H1 (cell line): ENCODE results near the gene VAV2. TPM values are rescaled to one million over a fixed set of nuclear protein-coding genes. Genes with fewer than 3 reads are reported as not detected.

Experiments
- ASH2L ChIP-seq: fragments of 200-600, 300-600 bp; sonication (generic); IDR thresholded peaks from one replicate; pipeline ENCODE4 v1.7.1; 2017; ENCODE audit warnings: low read length
- ATF2 ChIP-seq: IDR thresholded peaks from 2 replicates; pipeline ENCODE4 v1.6.1; 2012; ENCODE audit warnings: low read length, inconsistent platforms
- E2F6 ChIP-seq: IDR thresholded peaks from 2 replicates; pipeline ENCODE4 v1.6.1; 2012; ENCODE audit warnings: inconsistent platforms
- EZH2 ChIP-seq: fragments of 200-600 bp; sonication (generic); IDR thresholded peaks from 2 replicates; pipeline ENCODE4 v1.7.1; 2012; ENCODE audit warnings: low read depth, mild to moderate bottlenecking, moderate library complexity, low read length, inconsistent platforms; ENCODE audit not compliant: severe bottlenecking
- RBBP5 ChIP-seq: IDR thresholded peaks from 2 replicates; pipeline ENCODE4 v1.7.1; 2012; ENCODE audit warnings: low read depth, mild to moderate bottlenecking, inconsistent platforms, low read length, moderate library complexity, borderline replicate concordance
- SIN3A ChIP-seq, 2 experiments: IDR thresholded peaks in 1 of 2; conservative IDR thresholded peaks in 1 of 2; 2 replicates each; pipeline ENCODE4 v1.6.1; 2011 to 2012; ENCODE audit warnings: low read length in 2 of 2, improper control_type of control experiment in 1 of 2, low read depth in 1 of 2, mild to moderate bottlenecking in 1 of 2
- USF2 ChIP-seq: IDR thresholded peaks from 2 replicates; pipeline ENCODE4 v1.6.1; 2011; ENCODE audit warnings: low read length, improper control_type of control experiment
- polyA plus RNA-seq, 7 experiments: library from polyadenylated mRNA; depleted of rRNA in 3 of 7; stranded (reverse) in 5 of 7; unstranded in 2 of 7; fragments of >200 nt in 5 of 7; fragments of 200-250 nt in 2 of 7; gene quantifications; 1 replicate in 5 of 7; 2 replicates in 1 of 7; 4 replicates in 1 of 7; pipeline versions ENCODE4 v1.2.1 to v1.2.3, GENCODE V29; 2011 to 2013; ENCODE audit warnings: missing spikeins in 2 of 7, mixed read lengths in 2 of 7
- total RNA-seq: library from RNA; stranded (reverse); fragmentation: NEBNext Ultra II Directional; extraction: Animal tissue kit (Norgen Biotek cat#: 25700); gene quantifications from 2 replicates; pipeline ENCODE4 v1.2.1, GENCODE V29; 2021

Gene VAV2
- total and polyA plus RNA-seq, 2 of the 8 experiments (the other 6 are each of a cell fraction or from before 2014, with no cell fraction given), result 13.6 to 37.6 TPM

GRCh38 chr9:134040781-134041648, 48.9 kb upstream of the VAV2 start (continued):
- no peak for TF ChIP-seq ATF2
- TF ChIP-seq RBBP5, result no peak
- TF ChIP-seq EZH2, result no peak
- TF ChIP-seq E2F6, result no peak
- no peak for TF ChIP-seq USF2
- no peak for TF ChIP-seq ASH2L
- no peak for TF ChIP-seq SIN3A (conservative IDR thresholded peaks at IDR 0.05 in 1 of 2, IDR thresholded peaks at IDR 0.05 in 1 of 2; ENCODE audit: low read depth in 1 of 2, low read length in 2 of 2)
- TF ChIP-seq, all 59 proteins: peak for 0
